Stimulated activated memory B cell treated with anti-CD40 and anti-IgM and Interleukin-4, amounts not matched to agents 10 μg/mL and 1 μg/mL and 100 μg/mL, for 72 hours (primary cell): ENCODE measurements around the gene SORL1-AS1.
"Not testable (repeated sequence)": the region's sequence is repeated elsewhere in the genome, so short reads cannot be mapped to it uniquely, and the experiment has no call there.

Source experiments
- ATAC-seq: fragments of 150-1000 bp; cut with Tn5 transposase; 2 replicates; pipeline ENCODE4 v1.10.0; 2021
- H3K27ac Mint-ChIP-seq: one replicate; pipeline ENCODE4 v1.8.0; 2022; ENCODE audit warnings: mild to moderate bottlenecking, mixed read lengths
- H3K27me3 Mint-ChIP-seq: one replicate; pipeline ENCODE4 v1.8.0; 2022; ENCODE audit warnings: mixed read lengths
- H3K36me3 Mint-ChIP-seq: one replicate; pipeline ENCODE4 v1.8.0; 2022; ENCODE audit warnings: mixed read lengths
- H3K4me1 Mint-ChIP-seq: one replicate; pipeline ENCODE4 v1.8.0; 2022; ENCODE audit warnings: mixed read lengths
- H3K4me3 Mint-ChIP-seq: one replicate; pipeline ENCODE4 v1.8.0; 2022; ENCODE audit warnings: mild to moderate bottlenecking, moderate library complexity, mixed read lengths
- H3K9me3 Mint-ChIP-seq: one replicate; pipeline ENCODE4 v1.8.0; 2022; ENCODE audit warnings: mixed read lengths

Gene SORL1-AS1

DNA sequence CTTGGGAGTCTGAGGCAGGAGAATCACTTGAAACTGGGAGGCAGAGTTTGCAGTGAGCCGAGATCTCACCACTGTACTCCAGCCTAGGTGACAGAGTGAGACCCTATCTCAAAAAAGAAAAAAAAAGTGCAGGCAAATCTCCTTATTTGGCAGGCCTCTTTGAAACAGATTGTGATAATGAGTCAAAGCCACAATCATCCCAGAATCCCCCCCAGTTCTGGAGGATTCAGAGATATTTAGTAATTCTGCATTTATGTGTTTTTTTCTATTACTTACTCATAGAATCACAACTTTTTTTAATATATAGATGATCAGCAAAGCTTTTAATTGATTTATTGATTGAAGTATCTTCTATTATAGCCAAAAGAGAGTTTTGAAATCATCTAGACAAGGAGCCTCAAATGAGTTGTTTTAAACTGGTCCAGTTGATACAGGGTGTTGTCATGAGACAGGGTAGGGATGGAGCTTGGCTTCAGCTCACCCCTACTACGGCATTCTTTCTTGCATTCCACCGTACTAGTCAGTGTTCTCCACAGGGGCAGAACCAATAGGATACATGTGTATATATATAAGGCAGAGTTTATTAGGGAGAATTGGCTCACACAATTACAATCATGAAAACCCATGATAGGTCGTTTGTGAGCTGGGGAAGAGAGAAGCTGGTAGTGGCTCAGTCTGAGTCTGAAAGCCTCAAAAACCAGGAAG is 39.9 kb downstream of the SORL1-AS1 start:
- no peak overlapping the region for H3K27ac Mint-ChIP-seq
- H3K36me3 Mint-ChIP-seq = no peaks in the 10 kb centered on the region
- no peak overlapping the region for H3K4me3 Mint-ChIP-seq
- peaks cover 8% of the 10 kb centered on the region for H3K4me1 Mint-ChIP-seq
- no peak for ATAC-seq
- no peaks in the 10 kb centered on the region for H3K27me3 Mint-ChIP-seq
- no peaks in the 10 kb centered on the region for H3K9me3 Mint-ChIP-seq

DNA sequence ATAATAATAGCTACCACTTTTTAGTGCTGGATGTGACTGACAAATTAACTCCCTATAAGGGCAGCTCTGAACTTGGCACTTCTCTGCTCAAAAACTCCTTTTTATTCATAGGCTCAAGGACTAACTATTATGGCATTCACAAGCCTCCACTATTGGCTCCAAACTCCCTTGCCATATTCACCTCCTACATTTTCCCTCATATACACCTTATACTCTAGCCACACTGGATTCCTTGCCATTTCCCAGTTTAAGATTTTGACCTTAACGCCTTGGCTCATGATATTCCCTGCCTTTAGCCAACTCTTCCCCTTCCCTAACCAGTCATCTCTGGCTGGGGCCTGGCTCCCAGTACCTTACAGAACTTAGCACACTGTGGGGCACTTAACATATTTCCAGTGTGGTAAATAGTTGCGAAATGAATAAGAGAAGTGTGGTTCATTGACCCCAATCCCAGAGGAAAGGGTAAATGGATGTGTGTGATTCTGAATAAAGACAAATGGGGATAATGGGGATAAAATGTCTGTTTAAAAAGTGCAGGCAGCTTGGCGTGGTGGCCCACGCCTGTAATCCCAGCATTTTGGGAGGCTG is 40.7 kb downstream of the SORL1-AS1 start:
- Mint-ChIP-seq H3K27ac (no peak overlapping the region), H3K4me3 (no peak overlapping the region), H3K27me3 (no peaks in the 10 kb centered on the region), H3K36me3 (no peaks in the 10 kb centered on the region), H3K4me1 (peaks cover 3% of the 10 kb centered on the region), H3K9me3 (no peaks in the 10 kb centered on the region)
- no peak for ATAC-seq

DNA sequence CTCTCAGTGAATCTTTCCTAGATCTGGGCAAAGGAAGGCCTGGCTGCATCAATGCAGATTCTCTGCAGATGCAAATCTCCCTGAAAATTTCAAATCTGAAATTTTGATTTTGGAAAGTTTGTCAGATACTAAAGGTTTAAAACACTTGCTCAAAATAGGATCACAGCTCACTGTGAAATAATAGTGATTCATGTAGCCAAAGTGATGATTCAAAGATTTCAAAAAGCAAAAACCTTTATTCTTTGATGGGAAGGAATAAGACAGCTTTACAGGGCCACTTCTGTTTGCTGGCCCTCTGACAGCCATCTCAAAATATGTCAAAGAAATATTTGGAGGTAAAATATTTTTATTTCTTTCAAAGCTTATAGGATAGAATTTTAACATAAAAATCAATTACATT is 41.4 kb downstream of the SORL1-AS1 start:
- ATAC-seq, H3K4me1 Mint-ChIP-seq, H3K4me3 Mint-ChIP-seq, H3K36me3 Mint-ChIP-seq, H3K27me3 Mint-ChIP-seq, H3K9me3 Mint-ChIP-seq, H3K27ac Mint-ChIP-seq: not testable (repeated sequence)

DNA sequence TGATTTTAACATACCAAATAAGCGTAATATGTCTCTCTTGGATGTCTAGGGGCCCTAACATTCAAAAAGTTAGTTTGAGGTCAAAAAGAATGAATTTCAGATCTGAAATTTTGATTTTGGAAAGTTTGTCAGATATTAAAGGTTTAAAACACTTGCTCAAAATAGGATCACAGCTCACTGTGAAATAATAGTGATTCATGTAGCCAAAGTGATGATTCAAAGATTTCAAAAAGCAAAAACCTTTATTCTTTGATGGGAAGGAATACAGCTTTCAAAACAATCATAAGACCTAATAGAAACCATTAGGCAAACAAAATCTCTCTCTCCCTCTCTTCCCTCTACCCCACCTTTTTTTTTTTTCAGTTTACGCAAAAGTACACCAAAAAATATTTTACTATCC is 42.7 kb downstream of the SORL1-AS1 start:
- not testable (repeated sequence) for H3K27ac Mint-ChIP-seq

DNA sequence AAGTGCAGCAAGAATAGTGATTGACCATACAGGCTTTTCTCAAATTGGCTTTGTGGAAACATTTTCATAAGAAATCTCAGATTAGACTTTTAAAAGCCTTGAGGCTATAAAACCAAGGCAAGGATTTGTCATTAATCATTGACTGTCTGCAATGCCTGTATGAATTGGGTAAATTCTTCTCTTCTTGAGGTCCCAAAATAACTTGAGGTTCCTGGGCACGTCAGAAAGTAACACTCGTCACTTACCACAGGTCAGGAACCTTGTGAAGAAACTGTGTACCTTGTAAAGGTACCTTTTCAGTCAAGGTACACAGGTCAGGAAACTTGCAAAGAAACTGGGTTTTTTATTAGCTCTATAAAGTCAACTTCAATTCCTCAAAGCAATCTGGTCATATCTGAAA is 43.9 kb downstream of the SORL1-AS1 start:
- Mint-ChIP-seq H3K4me3 (no peak overlapping the region), H3K9me3 (no peaks in the 10 kb centered on the region), H3K4me1 (peaks cover 21% of the 10 kb centered on the region), H3K36me3 (no peaks in the 10 kb centered on the region), H3K27ac (no peak overlapping the region), H3K27me3 (no peaks in the 10 kb centered on the region)
- ATAC-seq = no peak

More for the DNA sequence above, 42.7 kb downstream of the SORL1-AS1 start:
- ATAC-seq, H3K9me3 Mint-ChIP-seq, H3K4me3 Mint-ChIP-seq, H3K27me3 Mint-ChIP-seq, H3K36me3 Mint-ChIP-seq: not testable (repeated sequence)
- peaks cover 15% of the 10 kb centered on the region for H3K4me1 Mint-ChIP-seq

DNA sequence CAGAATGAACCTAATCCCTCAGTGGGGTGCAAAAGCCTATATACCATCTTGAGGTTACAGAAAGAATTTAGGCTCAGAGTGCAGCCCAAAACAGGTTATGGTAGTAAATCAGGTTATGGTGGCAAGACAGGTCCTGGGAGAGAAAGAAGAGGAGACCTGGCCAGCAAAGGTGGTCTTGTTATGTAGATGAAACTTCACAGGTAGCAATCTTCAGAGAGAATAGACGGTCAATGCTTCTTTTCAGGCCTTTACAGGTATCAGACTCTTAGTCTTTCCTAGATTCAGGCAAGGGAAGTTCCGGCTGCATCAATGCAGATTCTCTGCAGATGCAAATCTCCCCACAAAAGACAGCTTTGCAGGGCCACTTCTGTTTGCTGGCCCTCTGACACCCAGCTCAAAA is 46.5 kb downstream of the SORL1-AS1 start:
- no peak for ATAC-seq
- Mint-ChIP-seq H3K27ac (no peak overlapping the region), H3K27me3 (no peaks in the 10 kb centered on the region)

DNA sequence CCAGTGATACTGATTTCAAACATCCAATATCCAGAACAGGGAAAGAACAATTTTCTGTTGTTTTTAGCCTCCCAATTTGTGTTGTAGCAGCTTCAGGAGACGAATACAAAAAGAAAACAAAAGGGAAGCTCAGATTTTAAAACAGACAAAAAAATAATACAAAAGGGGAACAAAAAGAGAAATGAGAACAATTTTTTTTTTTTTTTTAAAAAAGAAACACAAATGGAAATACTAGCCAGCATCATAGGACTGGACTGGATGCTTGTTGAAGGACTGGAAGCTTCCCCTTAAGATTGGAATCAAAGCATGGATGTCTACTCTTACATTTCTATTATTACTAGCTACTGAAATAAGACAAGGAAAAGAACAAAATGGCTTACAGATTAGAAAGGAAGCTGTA is 47.1 kb downstream of the SORL1-AS1 start:
- Mint-ChIP-seq H3K4me1 (peaks cover 21% of the 10 kb centered on the region), H3K4me3 (no peak overlapping the region), H3K27me3 (no peaks in the 10 kb centered on the region), H3K9me3 (peaks cover 8% of the 10 kb centered on the region), H3K36me3 (no peaks in the 10 kb centered on the region), H3K27ac (no peak overlapping the region)
- no peak for ATAC-seq

More for the DNA sequence above, 46.5 kb downstream of the SORL1-AS1 start:
- H3K36me3 Mint-ChIP-seq = no peaks in the 10 kb centered on the region
- peaks cover 21% of the 10 kb centered on the region for H3K4me1 Mint-ChIP-seq
- no peak overlapping the region for H3K4me3 Mint-ChIP-seq
- peaks cover 5% of the 10 kb centered on the region for H3K9me3 Mint-ChIP-seq

DNA sequence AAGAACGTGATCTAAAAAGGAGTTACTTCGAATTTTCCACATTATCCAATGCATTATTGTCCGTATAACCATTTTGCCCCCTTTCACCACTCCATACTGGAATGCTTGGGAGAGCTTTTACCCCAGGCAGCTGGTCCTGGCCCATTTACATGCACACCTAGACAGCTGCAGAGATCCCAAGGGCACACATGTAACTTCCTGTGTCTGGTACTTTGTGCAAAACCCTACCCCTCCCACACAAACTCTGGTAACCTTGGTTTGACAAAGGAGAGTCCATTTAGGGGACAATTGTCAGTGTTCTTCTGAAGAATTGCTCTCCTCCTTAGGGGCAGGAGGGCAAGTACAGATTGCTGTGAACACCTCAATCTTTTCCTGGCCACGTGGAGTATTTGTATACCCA is 58.0 kb downstream of the SORL1-AS1 start:
- Mint-ChIP-seq H3K36me3 (no peaks in the 10 kb centered on the region), H3K9me3 (no peaks in the 10 kb centered on the region), H3K27me3 (peaks cover 7% of the 10 kb centered on the region), H3K4me1 (peaks cover 18% of the 10 kb centered on the region), H3K27ac (no peak overlapping the region), H3K4me3 (no peak overlapping the region)
- no peak for ATAC-seq

DNA sequence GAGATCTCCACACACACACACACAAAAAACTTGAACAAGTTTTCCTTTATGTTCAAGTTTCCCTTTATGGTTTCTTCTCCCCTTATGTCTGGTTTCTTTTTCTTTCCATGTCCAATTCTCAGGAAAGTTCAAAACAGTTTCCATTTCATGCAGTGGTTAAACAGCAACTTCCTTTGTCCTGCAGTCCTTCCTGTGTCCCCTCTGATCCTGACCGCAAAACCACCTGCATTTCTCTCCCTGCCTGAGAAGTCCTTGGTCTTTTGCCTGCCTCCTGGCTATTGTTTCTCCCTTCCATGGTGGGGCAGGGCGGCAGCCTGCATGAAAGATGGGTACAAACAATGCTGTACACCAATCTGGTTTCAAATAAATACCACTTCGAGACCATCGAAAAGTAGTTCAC is 58.9 kb downstream of the SORL1-AS1 start:
- Mint-ChIP-seq H3K27ac (no peak overlapping the region), H3K4me1 (peaks cover 18% of the 10 kb centered on the region), H3K9me3 (no peaks in the 10 kb centered on the region), H3K4me3 (no peak overlapping the region), H3K27me3 (peaks cover 7% of the 10 kb centered on the region), H3K36me3 (no peaks in the 10 kb centered on the region)
- no peak for ATAC-seq

DNA sequence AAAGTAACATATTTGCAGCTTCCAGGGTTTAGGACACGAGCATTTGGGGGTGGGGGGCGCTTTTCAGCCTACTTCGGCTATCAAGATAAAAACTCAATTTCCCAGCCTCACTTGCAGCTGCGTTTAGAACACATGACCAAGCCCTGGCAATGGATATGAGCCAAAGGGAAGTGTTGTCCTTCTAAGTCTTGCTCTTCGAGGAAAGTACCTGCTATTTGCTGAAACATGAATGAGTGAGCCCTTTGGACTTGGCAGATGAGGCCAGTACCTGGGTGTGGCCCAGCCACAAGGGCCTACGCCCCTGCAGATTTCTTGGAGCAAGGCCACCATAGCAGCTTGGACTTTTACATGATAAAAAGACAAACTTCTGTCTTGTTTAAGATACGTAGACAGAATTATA is 60.9 kb downstream of the SORL1-AS1 start:
- H3K4me3 Mint-ChIP-seq = no peak overlapping the region
- H3K27ac Mint-ChIP-seq = no peak overlapping the region

DNA sequence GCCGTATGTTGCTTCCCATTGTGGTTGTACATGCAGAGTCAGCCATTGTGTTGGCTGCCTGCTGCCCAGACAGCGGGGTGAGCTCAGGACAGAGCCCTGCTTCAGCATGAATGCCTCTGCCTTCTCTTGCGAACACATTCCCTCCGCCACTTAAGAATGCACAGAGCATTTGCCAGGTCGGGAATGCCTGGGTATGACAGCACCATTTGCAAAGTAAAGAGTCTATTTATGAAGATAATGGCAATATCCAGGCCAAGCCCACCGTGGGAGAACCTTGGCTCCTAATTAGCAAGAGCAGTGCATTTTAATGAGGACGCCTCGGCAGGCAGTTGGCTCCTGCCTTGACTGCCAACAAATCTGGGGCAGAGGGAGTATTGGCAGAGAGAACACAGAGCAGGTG is 63.1 kb downstream of the SORL1-AS1 start:
- no peak overlapping the region for H3K27ac Mint-ChIP-seq
- no peaks in the 10 kb centered on the region for H3K9me3 Mint-ChIP-seq
- no peaks in the 10 kb centered on the region for H3K36me3 Mint-ChIP-seq
- no peak for ATAC-seq
- H3K27me3 Mint-ChIP-seq = peaks cover 7% of the 10 kb centered on the region
- no peak overlapping the region for H3K4me3 Mint-ChIP-seq
- peaks cover 11% of the 10 kb centered on the region for H3K4me1 Mint-ChIP-seq

More for the DNA sequence above, 60.9 kb downstream of the SORL1-AS1 start:
- Mint-ChIP-seq H3K9me3 (no peaks in the 10 kb centered on the region), H3K4me1 (peaks cover 18% of the 10 kb centered on the region), H3K27me3 (peaks cover 7% of the 10 kb centered on the region), H3K36me3 (no peaks in the 10 kb centered on the region)
- ATAC-seq = no peak
